ENCODE data around the gene SLC13A5.

The SLC13A5 gene

DNA sequence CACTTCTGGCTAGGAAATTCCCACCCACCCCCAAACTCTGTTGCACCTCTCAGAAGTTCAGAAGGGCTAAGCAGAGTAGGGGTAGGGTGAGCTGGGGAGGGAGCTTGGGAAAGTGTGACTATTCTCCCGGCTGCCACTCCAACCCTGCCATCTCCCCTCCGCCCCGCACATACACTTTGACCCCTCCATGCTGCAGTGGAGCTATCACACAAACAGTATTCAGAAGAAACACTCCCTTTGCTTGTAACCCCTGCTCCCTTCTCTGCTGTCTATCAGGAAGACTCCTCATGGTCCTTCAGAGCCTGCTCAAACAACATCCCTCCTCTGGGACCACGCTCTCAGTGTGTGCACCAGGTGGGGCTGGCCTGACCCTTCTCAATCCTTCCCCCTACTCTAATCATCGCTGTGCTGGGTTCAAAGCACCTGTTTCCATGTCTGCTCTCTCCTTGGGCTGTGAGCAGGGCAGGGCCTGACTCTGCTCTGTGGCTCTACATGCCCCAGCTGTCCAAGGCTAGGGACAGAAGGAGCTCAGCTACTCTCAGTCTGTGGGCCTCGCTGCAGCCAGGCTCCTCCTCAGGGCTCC lies 8.6 kb downstream of the SLC13A5 start:
- no peak for DNase-seq
- no peaks in the 10 kb centered on the region for H3K27me3 ChIP-seq (replicated peaks)
- in situ Hi-C loops (cut with HindIII; ENCODE audit: low pct_ligation_motif_present, low sequenced_read_pairs), result no loop called here
- no peak overlapping the region for H3K4me3 ChIP-seq (ENCODE audit: low read depth, low read length)
- no peak overlapping the region for H3K27ac ChIP-seq
- TF ChIP-seq, protein P1, sequence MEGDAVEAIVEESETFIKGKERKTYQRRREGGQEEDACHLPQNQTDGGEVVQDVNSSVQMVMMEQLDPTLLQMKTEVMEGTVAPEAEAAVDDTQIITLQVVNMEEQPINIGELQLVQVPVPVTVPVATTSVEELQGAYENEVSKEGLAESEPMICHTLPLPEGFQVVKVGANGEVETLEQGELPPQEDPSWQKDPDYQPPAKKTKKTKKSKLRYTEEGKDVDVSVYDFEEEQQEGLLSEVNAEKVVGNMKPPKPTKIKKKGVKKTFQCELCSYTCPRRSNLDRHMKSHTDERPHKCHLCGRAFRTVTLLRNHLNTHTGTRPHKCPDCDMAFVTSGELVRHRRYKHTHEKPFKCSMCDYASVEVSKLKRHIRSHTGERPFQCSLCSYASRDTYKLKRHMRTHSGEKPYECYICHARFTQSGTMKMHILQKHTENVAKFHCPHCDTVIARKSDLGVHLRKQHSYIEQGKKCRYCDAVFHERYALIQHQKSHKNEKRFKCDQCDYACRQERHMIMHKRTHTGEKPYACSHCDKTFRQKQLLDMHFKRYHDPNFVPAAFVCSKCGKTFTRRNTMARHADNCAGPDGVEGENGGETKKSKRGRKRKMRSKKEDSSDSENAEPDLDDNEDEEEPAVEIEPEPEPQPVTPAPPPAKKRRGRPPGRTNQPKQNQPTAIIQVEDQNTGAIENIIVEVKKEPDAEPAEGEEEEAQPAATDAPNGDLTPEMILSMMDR (IDR thresholded peaks at IDR 0.05; ENCODE audit: low read depth, low read length, missing control alignments), result no peak
- no peaks in the 10 kb centered on the region for H3K36me3 ChIP-seq (replicated peaks)

DNA sequence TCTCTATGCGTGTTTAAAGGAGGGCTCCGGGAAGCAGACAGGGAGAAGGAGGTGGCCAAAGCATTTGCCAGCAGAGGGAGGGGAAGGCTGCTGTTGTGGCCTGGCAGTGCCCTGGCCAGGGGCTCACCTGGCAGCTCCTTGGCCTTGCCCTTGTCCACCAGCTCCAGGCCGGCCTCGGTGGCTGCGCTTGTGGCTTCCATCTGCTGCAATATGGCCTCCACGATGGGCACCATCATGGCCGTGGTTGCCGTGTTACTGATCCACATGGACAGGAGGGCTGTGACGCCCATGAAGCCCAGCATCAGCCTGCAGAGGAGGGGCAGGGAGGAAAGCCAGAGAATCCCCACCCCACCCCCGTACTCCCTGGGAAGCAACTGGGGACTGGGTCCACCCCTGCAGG lies 9.4 kb downstream of the SLC13A5 start:
- in situ Hi-C loops (cut with HindIII; ENCODE audit: low pct_ligation_motif_present, low sequenced_read_pairs), result no loop called here
- no peaks in the 10 kb centered on the region for H3K36me3 ChIP-seq (replicated peaks)
- no peaks in the 10 kb centered on the region for H3K27me3 ChIP-seq (replicated peaks)
- no peak overlapping the region for H3K4me3 ChIP-seq (ENCODE audit: low read depth, low read length)
- DNase-seq, result no peak
- TF ChIP-seq, protein P1 (IDR thresholded peaks at IDR 0.05; ENCODE audit: low read depth, low read length, missing control alignments), result no peak
- no peak overlapping the region for H3K27ac ChIP-seq

DNA sequence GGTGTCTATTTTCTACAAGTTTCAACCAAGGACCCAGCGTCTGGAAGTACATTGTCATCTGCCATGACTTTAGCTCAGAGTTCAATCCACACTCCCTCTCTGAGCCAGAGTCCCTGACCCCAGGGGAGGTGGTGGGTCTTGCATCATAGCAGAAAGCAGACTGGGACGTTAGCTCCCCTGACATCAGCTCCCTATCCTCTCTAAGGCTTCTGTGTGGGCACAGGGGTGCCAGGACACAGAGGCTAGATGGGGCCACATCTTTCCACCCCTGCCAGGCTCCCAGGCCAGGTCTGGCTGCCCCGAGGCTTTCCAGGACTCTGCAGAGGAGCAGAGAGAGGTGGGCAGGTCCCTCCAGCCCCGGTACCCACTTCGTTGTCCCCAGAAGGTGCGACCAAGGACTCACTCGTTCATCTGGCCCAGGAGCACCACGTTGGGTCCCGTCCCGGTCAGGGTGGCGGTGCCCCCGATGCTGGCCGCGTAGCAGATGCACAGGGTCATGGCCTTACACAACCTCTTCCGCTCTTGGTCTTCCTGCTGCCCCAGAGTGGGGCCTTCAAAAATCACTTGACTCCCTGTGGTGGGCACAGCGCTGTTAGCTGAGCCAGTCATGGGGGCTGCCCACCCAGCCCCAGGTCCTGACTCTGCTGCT lies 10.5 kb downstream of the SLC13A5 start:
- H3K36me3 ChIP-seq (replicated peaks), result no peaks in the 10 kb centered on the region
- no peak for DNase-seq
- no peak overlapping the region for H3K27ac ChIP-seq
- TF ChIP-seq, protein P1 (IDR thresholded peaks at IDR 0.05; ENCODE audit: low read depth, low read length, missing control alignments), result no peak
- no peaks in the 10 kb centered on the region for H3K27me3 ChIP-seq (replicated peaks)
- H3K4me3 ChIP-seq (ENCODE audit: low read depth, low read length), result no peak overlapping the region
- in situ Hi-C loops (cut with HindIII; ENCODE audit: low pct_ligation_motif_present, low sequenced_read_pairs), result no loop called here

- in situ Hi-C loops (cut with HindIII; ENCODE audit: low pct_ligation_motif_present, low sequenced_read_pairs), result no loop called here
- TF ChIP-seq, protein P1 (IDR thresholded peaks at IDR 0.05; ENCODE audit: low read depth, low read length, missing control alignments), result peak; percentile 63
Measured at GRCh38 chr17:6701719-6702118, 11.4 kb downstream of the SLC13A5 start.

DNA sequence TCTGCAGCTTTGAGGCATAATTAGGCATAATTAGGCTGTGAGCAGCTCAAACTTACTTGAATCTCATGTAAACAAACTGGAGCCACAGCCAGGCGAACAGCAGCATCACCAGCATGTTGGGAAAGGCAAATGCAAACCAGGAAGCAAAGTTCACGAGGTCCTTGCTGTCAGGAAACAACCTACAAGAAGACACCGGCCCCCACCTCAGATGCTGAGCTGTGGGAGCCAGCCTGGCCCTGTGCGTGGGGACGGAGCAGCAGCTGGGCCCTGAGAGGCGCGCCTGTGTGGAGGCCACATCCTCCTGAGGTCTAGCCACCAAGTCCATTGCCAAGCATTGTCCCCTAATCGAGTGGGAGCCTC lies 12.2 kb downstream of the SLC13A5 start:
- no peaks in the 10 kb centered on the region for H3K27me3 ChIP-seq (replicated peaks)
- TF ChIP-seq, protein P1 (IDR thresholded peaks at IDR 0.05; ENCODE audit: low read depth, low read length, missing control alignments), result no peak
- no peak for DNase-seq
- H3K36me3 ChIP-seq (replicated peaks), result no peaks in the 10 kb centered on the region
- H3K27ac ChIP-seq, result no peak overlapping the region
- in situ Hi-C loops (cut with HindIII; ENCODE audit: low pct_ligation_motif_present, low sequenced_read_pairs), result no loop called here
- no peak overlapping the region for H3K4me3 ChIP-seq (ENCODE audit: low read depth, low read length)

More at GRCh38 chr17:6701719-6702118, 11.4 kb downstream of the SLC13A5 start:
- Histone ChIP-seq H3K4me3 (ENCODE audit: low read depth, low read length) (no peak overlapping the region), H3K27ac (no peak overlapping the region), H3K27me3 (replicated peaks) (no peaks in the 10 kb centered on the region), H3K36me3 (replicated peaks) (no peaks in the 10 kb centered on the region)
- peak; percentile 11 for DNase-seq
